CMK (cell line): ENCODE results near the gene ZDHHC13.

Source experiments
- DNase-seq: peaks from one replicate; pipeline ENCODE4 v3.0.0-alpha.2; 2010; ENCODE audit warnings: low read depth

Gene ZDHHC13, protein sequence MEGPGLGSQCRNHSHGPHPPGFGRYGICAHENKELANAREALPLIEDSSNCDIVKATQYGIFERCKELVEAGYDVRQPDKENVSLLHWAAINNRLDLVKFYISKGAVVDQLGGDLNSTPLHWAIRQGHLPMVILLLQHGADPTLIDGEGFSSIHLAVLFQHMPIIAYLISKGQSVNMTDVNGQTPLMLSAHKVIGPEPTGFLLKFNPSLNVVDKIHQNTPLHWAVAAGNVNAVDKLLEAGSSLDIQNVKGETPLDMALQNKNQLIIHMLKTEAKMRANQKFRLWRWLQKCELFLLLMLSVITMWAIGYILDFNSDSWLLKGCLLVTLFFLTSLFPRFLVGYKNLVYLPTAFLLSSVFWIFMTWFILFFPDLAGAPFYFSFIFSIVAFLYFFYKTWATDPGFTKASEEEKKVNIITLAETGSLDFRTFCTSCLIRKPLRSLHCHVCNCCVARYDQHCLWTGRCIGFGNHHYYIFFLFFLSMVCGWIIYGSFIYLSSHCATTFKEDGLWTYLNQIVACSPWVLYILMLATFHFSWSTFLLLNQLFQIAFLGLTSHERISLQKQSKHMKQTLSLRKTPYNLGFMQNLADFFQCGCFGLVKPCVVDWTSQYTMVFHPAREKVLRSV

DNA sequence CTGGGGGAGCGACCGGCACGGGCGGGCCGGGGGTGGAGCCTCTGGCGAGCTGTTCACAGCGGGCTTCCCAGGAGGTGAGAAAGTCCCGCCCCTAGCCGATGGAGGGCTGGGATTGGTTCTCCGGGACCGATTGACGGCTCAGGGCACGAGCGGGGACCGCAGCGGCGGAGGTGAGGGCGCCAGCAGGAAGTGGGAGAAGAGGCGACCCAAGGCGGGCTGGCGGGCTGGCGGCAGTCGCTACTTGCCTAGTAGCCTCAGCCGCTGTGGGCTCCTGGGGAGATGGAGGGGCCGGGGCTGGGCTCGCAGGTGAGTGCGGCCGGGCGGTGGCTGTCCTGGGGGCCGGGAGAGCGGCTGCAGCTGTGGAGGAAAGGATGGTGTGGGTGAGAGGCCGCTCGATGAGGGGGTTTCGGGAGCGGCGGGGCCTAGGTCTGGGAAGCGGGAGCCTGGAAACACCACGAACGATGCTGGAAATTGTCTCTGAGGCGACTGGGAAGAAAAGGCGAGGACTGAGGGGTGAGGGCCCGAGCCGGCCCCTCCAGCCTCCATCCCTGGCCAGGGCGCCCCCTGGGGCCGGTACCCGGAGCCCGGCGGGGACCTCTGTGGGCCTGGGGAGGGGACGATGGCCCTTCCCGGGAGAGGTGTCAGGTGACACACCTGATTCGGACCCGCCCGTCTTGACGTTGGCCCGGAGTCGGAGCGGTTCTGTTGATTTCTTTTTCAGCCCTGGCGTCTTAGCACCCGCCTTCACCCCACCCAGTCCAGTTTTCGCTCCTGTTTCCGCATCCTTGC, at the start of gene ZDHHC13:
Gene ZDHHC13 (plus strand): TSS at position 198 of the 789 bp plus-strand sequence. CDS start 82 bp downstream, at position 280.
- peak; percentile 63 for DNase-seq

DNA sequence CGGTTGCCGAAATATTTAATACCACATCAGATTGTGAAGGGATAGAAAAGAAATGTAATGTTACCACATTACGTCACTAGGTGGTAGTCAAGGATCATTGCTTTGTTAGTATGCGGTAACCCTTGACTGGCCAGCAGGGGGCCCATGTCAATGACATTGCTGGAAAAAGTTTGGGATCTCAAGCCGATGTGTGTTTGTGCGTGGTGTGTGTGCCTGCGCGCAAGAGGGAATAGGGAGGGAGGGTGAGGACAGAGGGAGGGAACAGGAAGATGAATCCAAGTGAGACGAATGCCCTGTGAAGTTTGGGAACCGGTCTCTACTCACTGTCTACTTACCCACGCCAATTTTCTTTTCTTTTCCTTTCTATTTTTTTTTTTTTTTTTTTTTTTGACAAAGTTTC, 45.7 kb upstream of the ZDHHC13 start:
- peak; percentile 56 for DNase-seq

DNA sequence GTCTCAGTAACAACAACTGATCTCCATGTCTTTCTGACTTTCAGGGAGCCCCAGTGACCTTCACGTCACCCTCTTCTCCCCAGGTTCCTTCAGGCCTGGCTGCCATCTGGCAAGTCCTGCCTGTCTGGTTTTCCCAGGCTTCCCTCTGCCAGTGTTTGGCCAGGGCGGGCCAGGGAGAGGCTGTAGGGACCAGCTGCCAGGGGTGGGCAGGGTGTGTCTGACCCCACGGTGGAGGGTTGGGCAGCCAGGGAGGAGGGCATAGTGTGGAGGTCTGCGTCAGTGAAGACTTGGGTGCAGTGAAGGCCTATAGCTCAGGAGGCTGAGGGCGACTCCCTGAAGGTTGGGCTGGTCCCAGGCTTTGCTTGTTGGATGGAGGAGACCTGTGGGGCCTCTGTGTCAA, 44.5 kb upstream of the ZDHHC13 start:
- DNase-seq, result no peak

DNA sequence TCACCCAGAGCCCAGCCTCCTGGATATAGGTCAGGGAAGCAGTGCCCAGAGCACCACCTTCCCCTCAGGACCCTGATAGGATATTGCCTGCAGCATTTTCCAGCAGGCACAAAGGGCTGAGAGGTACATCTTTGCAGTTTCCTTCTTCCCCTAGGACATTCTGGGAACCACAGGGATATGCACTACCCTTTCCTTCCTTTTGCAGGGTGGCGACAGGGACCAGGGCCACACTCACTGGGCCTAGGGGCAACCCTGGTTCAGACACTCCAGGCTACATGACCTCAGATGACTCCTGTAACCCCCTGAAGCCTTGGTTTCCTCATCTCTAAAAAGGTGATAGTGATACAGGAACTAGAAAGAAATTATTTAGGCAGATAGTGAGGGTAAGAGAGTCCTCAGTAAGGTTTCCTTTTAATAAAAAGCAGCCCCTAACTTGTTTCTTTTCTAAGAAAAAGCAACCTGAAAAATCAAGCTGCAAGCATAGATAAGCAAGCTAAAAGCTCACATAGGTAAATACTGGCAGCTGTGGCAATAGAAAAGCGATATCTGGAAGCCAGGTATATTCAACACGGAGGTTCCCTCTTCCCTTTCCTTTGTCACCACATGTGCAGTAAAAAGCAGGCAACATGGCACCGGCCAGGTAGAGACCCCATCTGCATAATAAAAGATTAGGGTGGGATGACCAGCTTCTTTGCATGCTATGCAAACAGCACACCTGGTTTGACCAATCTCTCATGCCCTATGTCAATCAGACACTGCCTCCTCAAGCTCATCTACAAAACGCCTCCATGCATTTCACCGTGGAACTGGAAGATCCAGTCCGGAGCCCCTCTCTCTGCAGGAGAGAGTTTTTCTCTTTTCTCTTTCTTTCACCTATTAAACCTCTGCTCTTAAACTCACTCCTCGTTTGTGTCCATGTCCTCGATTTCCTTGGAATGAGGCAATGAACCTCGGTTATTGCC, 43.2 kb upstream of the ZDHHC13 start:
- no peak for DNase-seq

DNA sequence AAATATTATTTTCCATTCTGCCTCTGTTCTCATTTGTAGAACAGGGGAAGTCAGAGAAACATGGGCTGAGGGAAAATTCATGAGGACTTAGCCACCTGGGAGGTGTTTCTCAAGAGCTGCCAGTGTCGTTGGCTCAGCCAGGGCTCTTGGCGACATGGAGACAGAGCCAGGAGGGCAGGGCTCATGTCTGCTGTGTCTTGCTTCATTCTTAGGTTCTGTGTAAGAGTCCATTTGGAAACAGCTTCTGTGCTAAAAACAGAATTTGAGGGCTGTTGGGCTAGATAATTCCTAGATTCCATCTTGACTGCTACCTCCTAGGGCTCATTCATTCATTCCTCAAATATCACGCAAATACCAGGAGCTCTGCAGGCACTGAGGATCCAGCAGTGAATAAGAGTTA, 41.3 kb upstream of the ZDHHC13 start:
- DNase-seq, result no peak

DNA sequence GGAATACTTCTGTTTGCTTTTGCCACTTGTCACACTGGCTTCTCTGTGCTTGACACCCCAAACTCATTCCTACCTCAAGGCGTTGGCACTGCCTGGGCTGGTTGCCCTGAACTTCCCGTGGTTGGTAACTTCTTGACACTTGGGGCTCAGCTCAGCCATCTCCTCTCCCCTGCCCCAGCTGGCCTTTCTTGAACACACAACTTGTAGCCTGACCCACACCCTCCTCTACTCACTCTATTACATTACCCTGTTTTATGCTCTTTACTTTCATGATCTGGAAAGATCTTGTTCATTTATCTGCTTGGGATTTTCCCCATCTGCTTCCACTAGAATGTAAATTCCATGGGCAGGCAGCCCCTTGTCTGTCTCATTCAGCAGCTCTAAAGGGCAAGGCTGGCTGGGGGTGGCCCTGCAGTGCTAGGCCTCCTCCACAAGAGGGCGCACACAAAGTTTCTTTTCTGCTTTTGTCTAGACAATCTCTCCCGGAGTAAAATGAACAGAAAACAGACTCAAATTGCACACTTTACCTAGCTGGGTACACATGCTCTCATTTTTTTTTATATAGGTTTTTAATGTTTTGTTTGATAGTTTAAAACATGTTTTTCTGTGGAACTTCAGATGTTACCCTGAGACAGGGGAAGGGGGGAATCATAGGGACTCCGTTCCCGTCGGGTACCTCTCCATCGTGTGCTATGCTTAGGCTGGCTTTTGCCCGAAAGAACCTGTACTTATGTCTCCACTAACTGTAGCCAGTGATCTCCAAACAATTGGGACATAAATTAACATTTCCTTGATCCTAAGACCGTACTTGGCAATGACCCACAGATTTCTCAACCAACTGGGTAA, 40.0 kb upstream of the ZDHHC13 start:
- no peak for DNase-seq

DNA sequence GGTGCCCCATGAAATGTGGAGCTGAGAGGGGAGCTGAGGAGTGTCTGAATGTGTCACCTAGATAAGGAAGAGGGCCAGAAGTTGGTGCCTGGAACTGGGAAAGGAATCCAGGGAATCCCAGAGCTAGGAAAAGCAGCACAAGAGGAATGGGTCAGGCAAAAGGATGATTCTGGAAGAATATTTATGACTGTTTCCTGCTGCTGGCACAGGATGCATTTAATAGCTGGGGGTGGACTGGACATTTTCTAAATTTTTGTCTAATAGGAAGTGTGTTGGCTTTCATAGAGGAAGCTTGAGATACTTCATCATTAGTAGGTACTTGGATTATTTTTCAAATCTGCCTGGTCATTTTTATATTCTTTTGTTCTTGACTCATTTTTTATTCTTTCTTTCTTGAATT, 39.0 kb upstream of the ZDHHC13 start:
- DNase-seq, result no peak

DNA sequence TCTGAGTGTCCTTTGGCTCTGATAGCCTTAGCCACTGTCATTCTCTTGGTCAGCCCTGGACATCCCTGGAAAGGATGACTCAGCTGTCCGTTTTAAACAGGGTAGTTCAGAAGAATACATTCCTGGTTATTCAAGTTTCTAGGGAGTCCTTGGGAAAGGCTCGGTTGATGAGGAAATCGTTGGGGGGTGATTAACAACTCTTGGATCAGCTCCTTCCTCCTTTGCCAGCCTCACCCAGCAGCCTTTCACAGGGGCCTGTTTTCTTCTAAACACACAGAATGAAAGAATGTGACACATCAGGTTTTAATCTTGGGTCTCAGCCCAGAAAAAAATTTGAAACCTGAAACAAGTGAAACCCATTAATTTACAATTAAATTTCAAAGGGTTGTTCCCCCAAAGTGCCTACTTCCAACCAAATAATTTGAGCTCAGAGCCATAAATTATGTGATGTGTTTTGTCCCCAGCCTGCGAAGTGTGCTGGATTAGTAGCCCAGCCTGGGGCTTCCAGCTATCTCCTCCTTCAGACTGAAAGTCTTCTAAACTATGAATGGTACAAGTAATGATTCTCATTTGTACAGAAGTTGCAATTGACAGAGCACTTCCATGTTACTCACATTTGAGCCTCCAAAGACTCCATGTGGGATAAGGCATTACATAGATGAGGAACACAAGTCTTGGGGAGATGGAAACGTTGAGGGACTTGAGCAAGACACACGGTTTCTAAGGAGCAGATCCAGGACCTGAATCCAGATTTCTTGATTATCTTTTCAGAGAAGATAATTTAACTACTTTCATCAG, 37.1 kb upstream of the ZDHHC13 start:
- DNase-seq, result no peak

DNA sequence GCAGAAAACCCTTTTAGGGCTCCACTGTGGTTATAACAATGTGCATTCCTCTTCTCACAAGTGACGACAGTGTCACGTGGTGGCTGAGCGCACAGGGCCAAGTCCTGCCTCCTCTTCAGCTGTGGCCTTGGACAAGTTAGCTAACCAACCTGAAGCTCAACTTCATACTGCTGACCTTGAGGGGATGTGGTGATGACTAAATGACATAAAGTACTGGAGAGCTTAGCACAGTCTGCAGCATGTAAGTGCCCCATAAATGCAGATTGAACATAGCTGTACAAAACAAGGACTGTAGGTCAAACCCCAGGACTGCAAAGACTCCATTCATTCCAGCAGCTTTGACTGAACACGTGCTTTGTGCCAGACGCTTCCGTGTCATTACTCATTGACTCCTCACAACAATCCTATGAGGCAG, 36.4 kb upstream of the ZDHHC13 start:
- DNase-seq, result no peak

DNA sequence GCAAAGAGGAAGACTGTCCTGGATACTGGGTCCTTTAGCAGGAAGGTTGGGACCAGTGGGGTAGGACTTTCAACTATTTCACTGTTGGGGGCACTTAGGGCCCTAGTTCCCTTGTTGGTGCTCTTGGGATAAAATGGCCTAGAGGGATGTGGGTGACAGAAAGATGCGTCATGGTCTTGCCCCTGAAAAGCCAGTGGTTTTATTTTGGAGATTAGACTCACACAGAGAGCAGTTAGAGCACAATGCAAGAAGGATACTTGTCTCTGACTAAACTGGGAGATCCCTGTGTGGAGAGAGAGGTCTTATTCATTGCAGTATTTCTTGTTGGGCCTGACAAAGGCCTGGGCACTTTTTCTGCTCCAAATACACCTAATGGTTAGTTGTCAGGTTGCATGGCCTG, 33.8 kb upstream of the ZDHHC13 start:
- no peak for DNase-seq

DNA sequence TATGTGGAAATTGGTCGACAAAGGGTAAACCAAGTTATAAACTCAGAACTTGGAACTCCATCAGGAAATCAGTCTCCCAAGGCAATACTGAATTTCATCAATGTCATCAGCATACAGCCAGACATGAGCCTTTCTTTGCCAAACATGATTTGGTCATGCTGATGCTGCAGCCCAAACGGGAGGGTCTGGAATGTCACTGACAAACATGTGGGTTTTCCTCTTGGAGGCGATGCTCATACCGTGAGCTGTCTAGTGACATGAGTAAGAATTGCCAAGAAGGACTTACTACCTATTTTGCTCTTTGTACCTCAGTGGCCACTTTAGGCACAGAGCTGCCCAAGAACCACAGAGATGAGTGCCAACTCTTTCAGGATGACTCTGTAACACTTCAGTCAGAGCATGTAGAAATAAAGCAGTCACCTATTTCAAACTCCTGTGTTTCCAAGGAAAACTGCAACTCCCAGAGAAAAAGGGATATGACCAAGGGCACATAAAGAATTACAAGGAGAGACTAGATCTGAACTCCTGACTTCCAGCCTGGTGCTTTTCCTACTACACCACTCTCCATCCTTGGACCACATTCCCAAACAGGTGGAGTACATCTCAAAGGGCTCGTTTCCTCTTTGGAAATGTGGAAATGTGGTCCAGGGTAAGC, 32.2 kb upstream of the ZDHHC13 start:
- DNase-seq, result no peak

DNA sequence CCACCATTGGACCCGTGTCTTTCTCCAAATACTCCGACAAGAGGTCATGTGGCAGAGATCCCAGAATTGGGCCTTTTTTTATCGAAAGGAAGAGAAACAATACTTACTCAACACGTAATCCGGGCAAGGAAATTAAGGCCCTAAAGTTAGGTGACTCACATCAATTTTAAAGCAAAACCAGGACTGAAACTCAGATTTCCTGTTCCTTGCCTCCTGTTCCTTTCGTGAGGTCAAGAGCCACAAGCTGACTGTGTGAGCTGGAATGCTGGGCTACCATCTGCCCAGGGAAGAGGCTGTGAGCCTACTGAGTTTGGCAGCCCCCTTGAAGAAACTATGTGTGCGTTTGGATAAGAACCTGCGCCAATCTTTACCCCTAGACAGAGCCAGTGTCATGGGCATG, 29.3 kb upstream of the ZDHHC13 start:
- no peak for DNase-seq

DNA sequence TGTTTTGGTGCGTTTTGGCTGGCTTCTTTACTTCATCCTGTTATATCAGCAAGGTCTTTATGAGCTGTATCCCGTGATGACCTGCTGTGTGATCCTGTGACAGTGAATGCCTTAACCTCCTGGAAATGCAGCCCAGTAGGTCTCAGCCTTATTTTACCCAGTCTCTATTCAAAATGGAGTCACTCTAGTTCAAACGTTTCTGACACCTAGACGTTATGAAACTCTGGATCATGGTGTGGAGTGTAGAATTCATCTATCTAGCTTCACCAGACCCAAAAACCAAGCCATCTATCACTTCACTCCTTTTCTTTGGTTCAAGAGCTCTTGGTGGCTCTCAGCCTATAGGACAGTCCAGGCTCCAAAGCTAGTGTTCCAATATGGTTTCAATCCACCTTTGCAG, 28.2 kb upstream of the ZDHHC13 start:
- no peak for DNase-seq

DNA sequence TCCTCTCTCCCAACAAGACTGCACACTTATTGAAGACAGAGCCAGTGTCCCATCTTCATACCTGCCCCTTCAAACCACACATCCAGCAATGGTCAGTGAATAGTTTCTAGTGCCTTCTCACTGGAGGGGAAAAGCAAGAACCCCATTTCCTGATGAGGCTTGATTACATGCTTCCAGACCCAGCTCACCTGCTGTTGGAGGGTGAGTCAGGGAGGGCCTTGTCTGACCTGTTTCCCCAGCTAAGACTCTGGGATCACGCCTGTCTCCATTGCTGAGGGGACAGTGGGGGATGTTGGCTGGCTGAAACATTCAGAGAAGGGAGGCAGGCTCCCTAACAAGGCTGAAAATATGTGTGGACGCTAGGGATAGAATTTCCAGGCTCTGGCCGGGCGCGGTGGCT, 27.5 kb upstream of the ZDHHC13 start:
- DNase-seq, result no peak

DNA sequence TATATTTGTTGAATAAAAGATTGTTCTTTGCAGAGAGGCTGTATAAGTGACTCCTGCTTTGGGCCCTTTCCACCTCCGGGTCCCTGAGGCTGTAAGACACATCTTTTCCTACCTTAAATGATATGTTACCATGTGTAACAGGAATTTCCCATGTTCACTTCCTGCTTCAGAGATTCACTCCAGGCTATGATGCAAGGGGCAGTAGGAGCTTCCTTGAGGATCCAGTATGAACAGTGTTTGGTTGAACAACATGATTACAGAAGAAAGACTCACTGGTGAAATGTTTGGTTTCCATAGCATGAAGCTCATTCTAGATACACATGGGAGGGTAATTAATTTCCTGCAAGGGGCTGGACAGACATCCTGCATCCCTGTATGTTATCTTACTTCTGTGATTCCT, 25.6 kb upstream of the ZDHHC13 start:
- DNase-seq, result no peak

DNA sequence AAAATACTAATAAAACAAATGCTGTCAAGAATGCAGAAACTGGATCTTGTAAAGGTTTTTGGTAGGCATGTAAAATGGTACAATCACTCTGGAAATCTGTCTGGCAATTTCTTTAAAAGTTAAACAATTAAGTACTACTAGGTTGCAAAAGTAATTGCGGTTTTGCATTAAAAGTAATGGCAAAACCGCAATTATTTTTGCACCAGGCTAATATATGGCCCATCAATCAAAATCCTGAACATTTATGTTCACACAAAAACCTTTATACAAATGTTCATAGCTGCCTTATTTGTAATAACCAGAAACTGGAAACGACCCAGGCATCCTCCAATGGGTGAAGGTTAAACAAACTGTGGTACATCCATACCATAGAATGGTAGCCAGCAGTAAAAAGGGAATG, 24.6 kb upstream of the ZDHHC13 start:
- no peak for DNase-seq

DNA sequence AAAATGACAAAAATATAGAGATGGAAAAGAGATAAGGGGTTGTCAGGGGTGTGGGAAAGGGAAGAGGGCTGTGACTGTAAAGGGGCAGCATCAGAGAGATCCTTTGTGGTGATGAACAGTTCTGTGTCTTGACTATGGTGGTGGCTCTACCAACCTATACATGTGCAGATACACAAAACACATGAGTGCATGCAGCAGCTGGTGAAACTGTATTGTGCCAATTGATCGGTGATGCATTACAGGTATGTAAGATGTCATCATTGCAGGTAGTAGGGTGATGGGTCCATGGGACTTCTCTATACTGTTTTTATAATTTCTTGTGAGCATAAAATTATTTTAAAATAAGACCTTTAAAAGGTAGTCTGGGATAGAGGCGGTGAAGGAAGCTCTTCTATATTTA, 24.1 kb upstream of the ZDHHC13 start:
- DNase-seq, result no peak

DNA sequence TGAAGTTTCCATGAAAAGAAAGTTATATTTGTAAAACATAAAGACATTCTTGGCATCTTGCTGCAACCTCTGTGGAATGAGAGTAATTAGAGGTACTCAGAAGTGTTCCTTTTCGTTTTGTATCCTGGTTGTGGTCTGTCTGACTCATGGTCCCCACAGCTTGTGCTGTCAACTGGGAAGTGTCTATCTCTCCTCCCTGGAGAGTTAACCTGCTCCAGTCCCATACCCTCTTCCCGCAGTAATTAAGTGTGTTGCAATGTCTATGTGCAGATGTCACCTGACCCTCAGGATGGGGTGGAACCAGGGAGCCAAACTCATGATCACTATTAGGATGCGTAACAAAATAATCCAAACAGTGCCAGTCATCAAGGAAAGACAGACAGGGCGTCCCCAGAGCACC, 23.0 kb upstream of the ZDHHC13 start:
- no peak for DNase-seq

DNA sequence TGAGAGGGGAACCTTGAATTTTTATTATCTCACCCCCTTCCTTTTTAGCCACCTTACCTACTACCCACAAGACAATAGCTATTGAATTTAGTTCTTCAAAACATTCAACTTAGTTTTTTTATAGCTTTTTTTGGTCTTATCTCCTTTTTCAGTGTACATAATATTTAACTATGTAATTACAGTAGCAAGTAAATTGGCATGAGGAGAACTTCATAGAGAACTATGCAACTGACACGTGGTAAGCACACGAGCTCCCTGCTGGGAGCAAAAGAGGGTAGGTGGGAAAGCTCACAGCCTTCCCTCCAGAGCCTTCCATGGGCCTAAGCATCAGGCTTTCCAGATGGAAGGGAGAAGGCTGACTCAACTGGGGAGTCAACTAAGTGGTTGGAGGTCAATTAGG, 22.1 kb upstream of the ZDHHC13 start:
- DNase-seq, result no peak

DNA sequence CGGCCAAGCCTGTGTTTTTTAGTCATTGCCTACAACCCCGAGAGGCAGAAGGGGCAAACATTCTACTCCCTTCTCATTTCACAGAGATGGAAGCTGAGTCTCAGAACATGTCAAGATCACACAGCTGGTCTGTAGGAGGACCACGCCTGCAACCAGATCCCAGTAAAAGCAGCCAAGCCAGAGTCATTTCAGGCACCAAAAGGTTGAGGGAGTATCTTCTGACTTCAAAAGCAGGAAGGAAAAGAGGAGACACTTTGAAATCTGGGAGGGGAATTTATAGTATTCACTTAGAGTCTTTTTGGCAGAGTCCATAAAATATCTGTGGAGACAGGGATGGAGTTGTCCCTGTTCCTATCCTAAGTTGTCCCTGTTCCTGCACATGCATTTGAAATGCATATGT, 17.9 kb upstream of the ZDHHC13 start:
- no peak for DNase-seq
